ENCODE data around the gene TEDC2.

TEDC2 gene

GRCh38 chr16:2501946-2502895 lies 42.3 kb downstream of the TEDC2 start:
- Histone ChIP-seq H3K4me1 (ENCODE audit: control insufficient read depth, insufficient read depth, low read length) (peaks cover 13% of the 10 kb centered on the region), H3K4me2 (ENCODE audit: low read length) (no peak overlapping the region), H3K4me3 (ENCODE audit: low read length) (no peak overlapping the region), H3K36me3 (ENCODE audit: insufficient read depth, low read length) (peaks cover 6% of the 10 kb centered on the region), H3K9me3 (replicated peaks; ENCODE audit: low read length) (no peaks in the 10 kb centered on the region), H3K27me3 (ENCODE audit: control insufficient read depth, insufficient read depth, low read length) (no peaks in the 10 kb centered on the region), H3K9ac (ENCODE audit: low read depth, low read length) (no peak overlapping the region)

GRCh38 chr16:2505695-2506094 lies 45.8 kb downstream of the TEDC2 start:
- H3K9me3 ChIP-seq (replicated peaks; ENCODE audit: low read length): no peaks in the 10 kb centered on the region
- no peaks in the 10 kb centered on the region for H3K36me3 ChIP-seq (ENCODE audit: insufficient read depth, low read length)
- H3K4me1 ChIP-seq (ENCODE audit: control insufficient read depth, insufficient read depth, low read length): peaks cover 6% of the 10 kb centered on the region
- H3K27me3 ChIP-seq (ENCODE audit: control insufficient read depth, insufficient read depth, low read length): no peaks in the 10 kb centered on the region
- H3K9ac ChIP-seq (ENCODE audit: low read depth, low read length): no peak overlapping the region
- no peak overlapping the region for H3K4me2 ChIP-seq (ENCODE audit: low read length)
- no peak overlapping the region for H3K4me3 ChIP-seq (ENCODE audit: low read length)

GRCh38 chr16:2507052-2507659 lies 47.2 kb downstream of the TEDC2 start:
- peaks cover 14% of the 10 kb centered on the region for H3K4me1 ChIP-seq (ENCODE audit: control insufficient read depth, insufficient read depth, low read length)
- H3K9me3 ChIP-seq (replicated peaks; ENCODE audit: low read length): no peaks in the 10 kb centered on the region
- H3K4me3 ChIP-seq (ENCODE audit: low read length): no peak overlapping the region
- H3K4me2 ChIP-seq (ENCODE audit: low read length): no peak overlapping the region
- no peaks in the 10 kb centered on the region for H3K36me3 ChIP-seq (ENCODE audit: insufficient read depth, low read length)
- H3K9ac ChIP-seq (ENCODE audit: low read depth, low read length): no peak overlapping the region
- no peaks in the 10 kb centered on the region for H3K27me3 ChIP-seq (ENCODE audit: control insufficient read depth, insufficient read depth, low read length)

- Histone ChIP-seq H3K9me3 (replicated peaks; ENCODE audit: low read length) (no peaks in the 10 kb centered on the region), H3K4me3 (ENCODE audit: low read length) (no peak overlapping the region), H3K4me1 (ENCODE audit: control insufficient read depth, insufficient read depth, low read length) (peaks cover 12% of the 10 kb centered on the region), H3K9ac (ENCODE audit: low read depth, low read length) (no peak overlapping the region), H3K27me3 (ENCODE audit: control insufficient read depth, insufficient read depth, low read length) (no peaks in the 10 kb centered on the region), H3K36me3 (ENCODE audit: insufficient read depth, low read length) (no peaks in the 10 kb centered on the region), H3K4me2 (ENCODE audit: low read length) (no peak overlapping the region)
Observed at GRCh38 chr16:2507665-2508064, 47.8 kb downstream of the TEDC2 start.

GRCh38 chr16:2508722-2509400 lies 49.0 kb downstream of the TEDC2 start:
- Histone ChIP-seq H3K27me3 (ENCODE audit: control insufficient read depth, insufficient read depth, low read length) (no peaks in the 10 kb centered on the region), H3K4me3 (ENCODE audit: low read length) (no peak overlapping the region), H3K9ac (ENCODE audit: low read depth, low read length) (no peak overlapping the region), H3K4me2 (ENCODE audit: low read length) (no peak overlapping the region), H3K4me1 (ENCODE audit: control insufficient read depth, insufficient read depth, low read length) (peaks cover 12% of the 10 kb centered on the region), H3K9me3 (replicated peaks; ENCODE audit: low read length) (no peaks in the 10 kb centered on the region), H3K36me3 (ENCODE audit: insufficient read depth, low read length) (no peaks in the 10 kb centered on the region)

GRCh38 chr16:2511128-2511800 lies 51.4 kb downstream of the TEDC2 start:
- Histone ChIP-seq H3K9me3 (replicated peaks; ENCODE audit: low read length) (no peaks in the 10 kb centered on the region), H3K4me3 (ENCODE audit: low read length) (peak overlapping the region; percentile 40), H3K27me3 (ENCODE audit: control insufficient read depth, insufficient read depth, low read length) (no peaks in the 10 kb centered on the region), H3K36me3 (ENCODE audit: insufficient read depth, low read length) (peaks cover 4% of the 10 kb centered on the region), H3K4me1 (ENCODE audit: control insufficient read depth, insufficient read depth, low read length) (peaks cover 24% of the 10 kb centered on the region), H3K9ac (ENCODE audit: low read depth, low read length) (peak overlapping the region; percentile 36), H3K4me2 (ENCODE audit: low read length) (peak overlapping the region; percentile 73)

- no peaks in the 10 kb centered on the region for H3K9me3 ChIP-seq (replicated peaks; ENCODE audit: low read length)
- no peak overlapping the region for H3K4me3 ChIP-seq (ENCODE audit: low read length)
- peaks cover 33% of the 10 kb centered on the region for H3K4me1 ChIP-seq (ENCODE audit: control insufficient read depth, insufficient read depth, low read length)
- H3K27me3 ChIP-seq (ENCODE audit: control insufficient read depth, insufficient read depth, low read length): no peaks in the 10 kb centered on the region
- H3K36me3 ChIP-seq (ENCODE audit: insufficient read depth, low read length): peaks cover 4% of the 10 kb centered on the region
- H3K9ac ChIP-seq (ENCODE audit: low read depth, low read length): no peak overlapping the region
- H3K4me2 ChIP-seq (ENCODE audit: low read length): no peak overlapping the region
Observed at GRCh38 chr16:2511996-2512734, 52.3 kb downstream of the TEDC2 start.

GRCh38 chr16:2512735-2513404 lies 53.0 kb downstream of the TEDC2 start:
- H3K4me1 ChIP-seq (ENCODE audit: control insufficient read depth, insufficient read depth, low read length): peaks cover 40% of the 10 kb centered on the region
- peak overlapping the region; percentile 93 for H3K9ac ChIP-seq (ENCODE audit: low read depth, low read length)
- peak overlapping the region; percentile 90 for H3K4me3 ChIP-seq (ENCODE audit: low read length)
- H3K27me3 ChIP-seq (ENCODE audit: control insufficient read depth, insufficient read depth, low read length): no peaks in the 10 kb centered on the region
- H3K9me3 ChIP-seq (replicated peaks; ENCODE audit: low read length): no peaks in the 10 kb centered on the region
- peaks cover 4% of the 10 kb centered on the region for H3K36me3 ChIP-seq (ENCODE audit: insufficient read depth, low read length)
- peak overlapping the region; percentile 81 for H3K4me2 ChIP-seq (ENCODE audit: low read length)

- Histone ChIP-seq H3K4me1 (ENCODE audit: control insufficient read depth, insufficient read depth, low read length) (peaks cover 48% of the 10 kb centered on the region), H3K4me3 (ENCODE audit: low read length) (peak within 1 kb of the TSS; percentile 90), H3K27me3 (ENCODE audit: control insufficient read depth, insufficient read depth, low read length) (no peaks in the 10 kb centered on the region), H3K4me2 (ENCODE audit: low read length) (peak within 1 kb of the TSS; percentile 99), H3K9ac (ENCODE audit: low read depth, low read length) (peak within 1 kb of the TSS; percentile 93), H3K9me3 (replicated peaks; ENCODE audit: low read length) (no peaks in the 10 kb centered on the region), H3K36me3 (ENCODE audit: insufficient read depth, low read length) (peaks cover 4% of the 10 kb centered on the region)
Observed at GRCh38 chr16:2513405-2514332, 53.8 kb downstream of the TEDC2 start, which contains the start of gene ATP6V0C. Gene ATP6V0C, plus strand, starts transcription at chr16:2513952. Its CDS starts 152 bp downstream, at chr16:2514104.

Measured in skeletal muscle satellite cell (primary cell).